HepG2 (cell line): ENCODE measurements around the gene MED28. TPM values are rescaled to one million over a fixed set of nuclear protein-coding genes. Genes with fewer than 3 reads are reported as not detected.

ENCODE experiments used
- MTA1 ChIP-seq: sonication (generic); formaldehyde crosslinking; IDR thresholded peaks from 2 replicates; pipeline ENCODE4 v1.4.0; 2020; ENCODE audit warnings: missing genetic modification reagents, mild to moderate bottlenecking, borderline replicate concordance
- XRCC5 ChIP-seq: fragments of 200-400 bp; formaldehyde crosslinking; optimal IDR thresholded peaks from 2 replicates; pipeline ENCODE3; 2017; ENCODE audit warnings: mild to moderate bottlenecking, low read length
- ZKSCAN1 ChIP-seq: fragments of 150-350 bp; IDR thresholded peaks from 2 replicates; pipeline ENCODE4 v1.6.1; 2014; ENCODE audit warnings: low read length
- ZNF569 ChIP-seq: sonication (generic); formaldehyde crosslinking; IDR thresholded peaks from 2 replicates; pipeline ENCODE4 v1.5.0; 2020; ENCODE audit warnings: mild to moderate bottlenecking, missing genetic modification reagents, moderate library complexity, borderline replicate concordance
- ZNF7 ChIP-seq: IDR thresholded peaks from 2 replicates; pipeline ENCODE4 v1.6.1; 2016; ENCODE audit warnings: missing biosample characterization, missing genetic modification reagents
- polyA plus RNA-seq, 8 experiments: library from polyadenylated mRNA; depleted of rRNA in 3 of 8; stranded (reverse) in 7 of 8; unstranded in 1 of 8; fragments of >200 nt; fragmentation: Illumina TruSeq in 4 of 8; extraction: Trizol in 4 of 8; gene quantifications; 2 replicates each; pipeline versions ENCODE4 v1.2.1 to v1.2.3, GENCODE V29; 2011 to 2016; ENCODE audit warnings: low read depth in 4 of 8, missing spikeins in 1 of 8, mixed read lengths in 1 of 8; ENCODE audit not compliant: insufficient read depth in 1 of 8
- total RNA-seq, 5 experiments: library from RNA; depleted of rRNA; stranded (reverse); fragments of >200 nt; fragmentation: Illumina TruSeq; extraction: Trizol; gene quantifications; 2 replicates each; pipeline ENCODE4 v1.2.3, GENCODE V29; 2016; ENCODE audit warnings: low read depth in 1 of 5
- TF ChIP-seq, protein P1 (sequence below): sonication (generic); formaldehyde crosslinking; IDR thresholded peaks from one replicate; pipeline ENCODE4 v1.5.1; 2020; ENCODE audit warnings: mild to moderate bottlenecking, missing genetic modification reagents; ENCODE audit errors: not compliant biosample characterization
- TF ChIP-seq, protein P2 (sequence below): sonication (generic); formaldehyde crosslinking; conservative IDR thresholded peaks from 2 replicates; pipeline ENCODE4 v1.4.0; 2020; ENCODE audit warnings: missing genetic modification reagents
- TF ChIP-seq, protein P3 (sequence below): sonication (generic); formaldehyde crosslinking; conservative IDR thresholded peaks from 2 replicates; pipeline ENCODE4 v1.8.0; 2022; ENCODE audit warnings: mild to moderate bottlenecking, moderate library complexity, missing genetic modification reagents
- TF ChIP-seq, protein P4 (sequence below): sonication (generic); formaldehyde crosslinking; IDR thresholded peaks from 2 replicates; pipeline ENCODE4 v1.9.0; 2021; ENCODE audit warnings: mild to moderate bottlenecking, missing genetic modification reagents

Gene MED28
- total and polyA plus RNA-seq, 2 of the 13 experiments (the other 11 are each of a cell fraction or from before 2014, with no cell fraction given), result 41.3 to 65.7 TPM

DNA sequence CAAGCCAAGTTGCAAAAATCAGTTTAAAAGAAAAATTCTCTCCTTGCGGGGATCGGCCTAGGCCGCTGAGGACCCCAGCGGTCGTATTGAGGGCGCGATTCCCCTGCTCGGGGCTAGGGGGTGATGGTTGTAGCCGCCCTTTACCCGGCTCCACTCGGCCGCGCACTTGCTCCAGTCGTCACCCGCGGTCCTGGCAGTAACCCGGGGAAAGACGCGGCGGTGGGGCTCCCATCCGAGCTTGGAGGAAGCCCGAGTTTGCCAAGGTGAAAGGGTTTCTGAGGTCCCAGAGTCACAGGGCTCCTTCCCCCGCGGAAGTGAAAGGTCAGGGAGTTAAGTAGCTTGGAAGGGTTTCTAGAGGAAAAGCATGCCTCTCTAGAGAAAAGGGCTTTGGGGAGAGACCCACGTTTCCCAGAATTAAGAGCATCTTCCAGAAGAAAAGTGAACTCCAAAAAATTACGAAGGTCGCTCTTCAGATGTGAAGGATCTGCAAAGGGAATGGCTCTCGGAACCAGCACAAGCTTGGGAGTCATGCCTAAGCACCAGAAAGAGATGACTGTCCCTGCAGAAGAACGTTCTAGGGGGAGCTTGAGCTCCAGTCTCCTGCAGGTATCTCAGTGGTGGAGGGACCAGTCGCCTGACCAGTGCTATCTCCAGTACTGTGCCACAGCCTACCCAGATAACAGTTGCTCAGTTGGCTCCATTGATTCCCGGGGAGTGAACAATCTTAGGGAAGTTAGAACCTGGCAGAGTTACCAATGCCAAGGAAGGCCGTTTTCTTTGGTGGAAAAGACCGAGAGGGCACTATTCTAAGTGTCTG lies 36.6 kb upstream of the MED28 start (continued):
- TF ChIP-seq, protein P1, sequence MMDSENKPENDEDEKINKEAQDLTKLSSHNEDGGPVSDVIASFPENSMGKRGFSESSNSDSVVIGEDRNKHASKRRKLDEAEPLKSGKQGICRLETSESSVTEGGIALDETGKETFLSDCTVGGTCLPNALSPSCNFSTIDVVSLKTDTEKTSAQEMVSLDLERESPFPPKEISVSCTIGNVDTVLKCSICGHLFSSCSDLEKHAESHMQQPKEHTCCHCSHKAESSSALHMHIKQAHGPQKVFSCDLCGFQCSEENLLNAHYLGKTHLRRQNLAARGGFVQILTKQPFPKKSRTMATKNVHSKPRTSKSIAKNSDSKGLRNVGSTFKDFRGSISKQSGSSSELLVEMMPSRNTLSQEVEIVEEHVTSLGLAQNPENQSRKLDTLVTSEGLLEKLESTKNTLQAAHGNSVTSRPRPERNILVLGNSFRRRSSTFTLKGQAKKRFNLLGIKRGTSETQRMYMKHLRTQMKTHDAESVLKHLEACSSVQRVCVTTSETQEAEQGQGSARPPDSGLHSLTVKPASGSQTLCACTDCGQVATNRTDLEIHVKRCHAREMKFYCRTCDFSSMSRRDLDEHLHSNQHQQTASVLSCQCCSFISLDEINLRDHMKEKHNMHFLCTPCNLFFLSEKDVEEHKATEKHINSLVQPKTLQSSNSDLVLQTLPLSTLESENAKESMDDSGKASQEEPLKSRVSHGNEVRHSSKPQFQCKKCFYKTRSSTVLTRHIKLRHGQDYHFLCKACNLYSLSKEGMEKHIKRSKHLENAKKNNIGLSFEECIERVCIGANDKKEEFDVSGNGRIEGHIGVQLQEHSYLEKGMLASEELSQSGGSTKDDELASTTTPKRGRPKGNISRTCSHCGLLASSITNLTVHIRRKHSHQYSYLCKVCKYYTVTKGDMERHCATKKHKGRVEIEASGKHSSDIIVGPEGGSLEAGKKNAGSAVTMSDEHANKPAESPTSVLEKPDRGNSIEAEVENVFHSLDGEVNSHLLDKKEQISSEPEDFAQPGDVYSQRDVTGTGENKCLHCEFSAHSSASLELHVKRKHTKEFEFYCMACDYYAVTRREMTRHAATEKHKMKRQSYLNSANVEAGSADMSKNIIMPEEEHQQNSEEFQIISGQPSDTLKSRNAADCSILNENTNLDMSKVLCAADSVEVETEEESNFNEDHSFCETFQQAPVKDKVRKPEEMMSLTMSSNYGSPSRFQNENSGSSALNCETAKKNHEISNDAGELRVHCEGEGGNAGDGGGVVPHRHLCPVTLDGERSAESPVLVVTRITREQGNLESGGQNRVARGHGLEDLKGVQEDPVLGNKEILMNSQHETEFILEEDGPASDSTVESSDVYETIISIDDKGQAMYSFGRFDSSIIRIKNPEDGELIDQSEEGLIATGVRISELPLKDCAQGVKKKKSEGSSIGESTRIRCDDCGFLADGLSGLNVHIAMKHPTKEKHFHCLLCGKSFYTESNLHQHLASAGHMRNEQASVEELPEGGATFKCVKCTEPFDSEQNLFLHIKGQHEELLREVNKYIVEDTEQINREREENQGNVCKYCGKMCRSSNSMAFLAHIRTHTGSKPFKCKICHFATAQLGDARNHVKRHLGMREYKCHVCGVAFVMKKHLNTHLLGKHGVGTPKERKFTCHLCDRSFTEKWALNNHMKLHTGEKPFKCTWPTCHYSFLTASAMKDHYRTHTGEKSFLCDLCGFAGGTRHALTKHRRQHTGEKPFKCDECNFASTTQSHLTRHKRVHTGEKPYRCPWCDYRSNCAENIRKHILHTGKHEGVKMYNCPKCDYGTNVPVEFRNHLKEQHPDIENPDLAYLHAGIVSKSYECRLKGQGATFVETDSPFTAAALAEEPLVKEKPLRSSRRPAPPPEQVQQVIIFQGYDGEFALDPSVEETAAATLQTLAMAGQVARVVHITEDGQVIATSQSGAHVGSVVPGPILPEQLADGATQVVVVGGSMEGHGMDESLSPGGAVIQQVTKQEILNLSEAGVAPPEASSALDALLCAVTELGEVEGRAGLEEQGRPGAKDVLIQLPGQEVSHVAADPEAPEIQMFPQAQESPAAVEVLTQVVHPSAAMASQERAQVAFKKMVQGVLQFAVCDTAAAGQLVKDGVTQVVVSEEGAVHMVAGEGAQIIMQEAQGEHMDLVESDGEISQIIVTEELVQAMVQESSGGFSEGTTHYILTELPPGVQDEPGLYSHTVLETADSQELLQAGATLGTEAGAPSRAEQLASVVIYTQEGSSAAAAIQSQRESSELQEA (CRISPR knock-in tag), result no peak
- no peak for TF ChIP-seq XRCC5
- TF ChIP-seq, protein P2, sequence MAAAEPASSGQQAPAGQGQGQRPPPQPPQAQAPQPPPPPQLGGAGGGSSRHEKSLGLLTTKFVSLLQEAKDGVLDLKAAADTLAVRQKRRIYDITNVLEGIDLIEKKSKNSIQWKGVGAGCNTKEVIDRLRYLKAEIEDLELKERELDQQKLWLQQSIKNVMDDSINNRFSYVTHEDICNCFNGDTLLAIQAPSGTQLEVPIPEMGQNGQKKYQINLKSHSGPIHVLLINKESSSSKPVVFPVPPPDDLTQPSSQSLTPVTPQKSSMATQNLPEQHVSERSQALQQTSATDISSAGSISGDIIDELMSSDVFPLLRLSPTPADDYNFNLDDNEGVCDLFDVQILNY (CRISPR knock-in tag), result no peak
- TF ChIP-seq, protein P3, sequence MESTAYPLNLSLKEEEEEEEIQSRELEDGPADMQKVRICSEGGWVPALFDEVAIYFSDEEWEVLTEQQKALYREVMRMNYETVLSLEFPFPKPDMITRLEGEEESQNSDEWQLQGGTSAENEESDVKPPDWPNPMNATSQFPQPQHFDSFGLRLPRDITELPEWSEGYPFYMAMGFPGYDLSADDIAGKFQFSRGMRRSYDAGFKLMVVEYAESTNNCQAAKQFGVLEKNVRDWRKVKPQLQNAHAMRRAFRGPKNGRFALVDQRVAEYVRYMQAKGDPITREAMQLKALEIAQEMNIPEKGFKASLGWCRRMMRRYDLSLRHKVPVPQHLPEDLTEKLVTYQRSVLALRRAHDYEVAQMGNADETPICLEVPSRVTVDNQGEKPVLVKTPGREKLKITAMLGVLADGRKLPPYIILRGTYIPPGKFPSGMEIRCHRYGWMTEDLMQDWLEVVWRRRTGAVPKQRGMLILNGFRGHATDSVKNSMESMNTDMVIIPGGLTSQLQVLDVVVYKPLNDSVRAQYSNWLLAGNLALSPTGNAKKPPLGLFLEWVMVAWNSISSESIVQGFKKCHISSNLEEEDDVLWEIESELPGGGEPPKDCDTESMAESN (CRISPR knock-in tag), result no peak
- TF ChIP-seq ZNF7, result no peak
- no peak for TF ChIP-seq MTA1 (CRISPR knock-in tag)
- TF ChIP-seq, protein P4, sequence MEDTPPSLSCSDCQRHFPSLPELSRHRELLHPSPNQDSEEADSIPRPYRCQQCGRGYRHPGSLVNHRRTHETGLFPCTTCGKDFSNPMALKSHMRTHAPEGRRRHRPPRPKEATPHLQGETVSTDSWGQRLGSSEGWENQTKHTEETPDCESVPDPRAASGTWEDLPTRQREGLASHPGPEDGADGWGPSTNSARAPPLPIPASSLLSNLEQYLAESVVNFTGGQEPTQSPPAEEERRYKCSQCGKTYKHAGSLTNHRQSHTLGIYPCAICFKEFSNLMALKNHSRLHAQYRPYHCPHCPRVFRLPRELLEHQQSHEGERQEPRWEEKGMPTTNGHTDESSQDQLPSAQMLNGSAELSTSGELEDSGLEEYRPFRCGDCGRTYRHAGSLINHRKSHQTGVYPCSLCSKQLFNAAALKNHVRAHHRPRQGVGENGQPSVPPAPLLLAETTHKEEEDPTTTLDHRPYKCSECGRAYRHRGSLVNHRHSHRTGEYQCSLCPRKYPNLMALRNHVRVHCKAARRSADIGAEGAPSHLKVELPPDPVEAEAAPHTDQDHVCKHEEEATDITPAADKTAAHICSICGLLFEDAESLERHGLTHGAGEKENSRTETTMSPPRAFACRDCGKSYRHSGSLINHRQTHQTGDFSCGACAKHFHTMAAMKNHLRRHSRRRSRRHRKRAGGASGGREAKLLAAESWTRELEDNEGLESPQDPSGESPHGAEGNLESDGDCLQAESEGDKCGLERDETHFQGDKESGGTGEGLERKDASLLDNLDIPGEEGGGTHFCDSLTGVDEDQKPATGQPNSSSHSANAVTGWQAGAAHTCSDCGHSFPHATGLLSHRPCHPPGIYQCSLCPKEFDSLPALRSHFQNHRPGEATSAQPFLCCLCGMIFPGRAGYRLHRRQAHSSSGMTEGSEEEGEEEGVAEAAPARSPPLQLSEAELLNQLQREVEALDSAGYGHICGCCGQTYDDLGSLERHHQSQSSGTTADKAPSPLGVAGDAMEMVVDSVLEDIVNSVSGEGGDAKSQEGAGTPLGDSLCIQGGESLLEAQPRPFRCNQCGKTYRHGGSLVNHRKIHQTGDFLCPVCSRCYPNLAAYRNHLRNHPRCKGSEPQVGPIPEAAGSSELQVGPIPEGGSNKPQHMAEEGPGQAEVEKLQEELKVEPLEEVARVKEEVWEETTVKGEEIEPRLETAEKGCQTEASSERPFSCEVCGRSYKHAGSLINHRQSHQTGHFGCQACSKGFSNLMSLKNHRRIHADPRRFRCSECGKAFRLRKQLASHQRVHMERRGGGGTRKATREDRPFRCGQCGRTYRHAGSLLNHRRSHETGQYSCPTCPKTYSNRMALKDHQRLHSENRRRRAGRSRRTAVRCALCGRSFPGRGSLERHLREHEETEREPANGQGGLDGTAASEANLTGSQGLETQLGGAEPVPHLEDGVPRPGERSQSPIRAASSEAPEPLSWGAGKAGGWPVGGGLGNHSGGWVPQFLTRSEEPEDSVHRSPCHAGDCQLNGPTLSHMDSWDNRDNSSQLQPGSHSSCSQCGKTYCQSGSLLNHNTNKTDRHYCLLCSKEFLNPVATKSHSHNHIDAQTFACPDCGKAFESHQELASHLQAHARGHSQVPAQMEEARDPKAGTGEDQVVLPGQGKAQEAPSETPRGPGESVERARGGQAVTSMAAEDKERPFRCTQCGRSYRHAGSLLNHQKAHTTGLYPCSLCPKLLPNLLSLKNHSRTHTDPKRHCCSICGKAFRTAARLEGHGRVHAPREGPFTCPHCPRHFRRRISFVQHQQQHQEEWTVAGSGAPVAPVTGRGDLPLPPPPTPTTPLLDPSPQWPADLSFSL (CRISPR knock-in tag), result no peak
- TF ChIP-seq ZNF569 (CRISPR knock-in tag), result no peak
- no peak for TF ChIP-seq ZKSCAN1
